GM21786 (cell line): ENCODE measurements around the gene SIK2.
A peak's percentile ranks its signal among the peaks of the same experiment; 100 is the strongest.
"Not testable (repeated sequence)": the region's sequence is repeated elsewhere in the genome, so short reads cannot be mapped to it uniquely, and the experiment has no call there.

Experiments used
- ATAC-seq: cut with Tn5 transposase; IDR thresholded peaks from one replicate; pipeline ENCODE4 v1.9.1; 2021; ENCODE audit not compliant: unreplicated experiment

SIK2 gene

DNA sequence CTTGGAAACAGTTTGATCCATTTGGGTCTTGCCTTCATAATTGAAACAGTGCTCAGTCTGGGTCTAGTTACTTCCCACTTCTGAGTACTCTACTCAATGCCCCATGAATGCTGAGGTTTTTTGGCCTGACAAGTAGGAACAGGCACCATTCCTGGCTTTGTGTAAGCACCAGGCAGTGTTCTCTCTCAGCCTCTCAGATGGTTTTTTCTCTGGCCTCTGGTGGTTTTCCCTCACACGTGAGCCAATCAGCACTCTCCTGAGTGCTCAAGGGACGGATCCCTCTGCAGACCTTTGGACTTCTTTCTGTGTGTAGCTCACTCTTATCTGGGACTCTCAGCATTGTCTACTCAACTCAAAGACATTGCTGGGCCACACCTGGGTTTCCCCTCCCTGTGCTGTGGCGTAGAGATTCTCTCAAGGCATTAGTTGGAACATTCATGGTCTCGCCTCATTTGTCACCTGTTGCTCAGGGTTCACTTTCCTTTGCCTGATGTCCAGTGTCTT lies 21.3 kb downstream of the SIK2 start:
- ATAC-seq, result peak; percentile 95

DNA sequence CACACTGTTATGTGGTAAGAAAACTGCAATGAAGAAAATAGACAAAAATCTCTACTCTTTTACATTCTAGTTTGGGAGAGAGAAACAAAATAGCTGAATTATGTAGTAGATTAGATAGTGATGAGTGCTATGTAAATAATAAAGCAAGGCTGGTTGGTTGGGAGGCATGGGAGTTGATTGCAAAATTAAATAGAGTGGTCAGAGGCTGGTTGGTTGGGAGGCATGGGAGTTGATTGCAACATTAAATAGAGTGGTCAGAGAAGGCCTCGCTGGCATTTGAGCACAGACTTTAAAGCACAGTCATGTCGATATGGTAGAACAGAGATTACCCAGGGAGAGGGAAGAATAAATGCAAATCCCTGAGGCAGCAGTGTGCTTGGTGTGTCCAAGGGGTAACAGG lies 22.4 kb downstream of the SIK2 start:
- no peak for ATAC-seq

DNA sequence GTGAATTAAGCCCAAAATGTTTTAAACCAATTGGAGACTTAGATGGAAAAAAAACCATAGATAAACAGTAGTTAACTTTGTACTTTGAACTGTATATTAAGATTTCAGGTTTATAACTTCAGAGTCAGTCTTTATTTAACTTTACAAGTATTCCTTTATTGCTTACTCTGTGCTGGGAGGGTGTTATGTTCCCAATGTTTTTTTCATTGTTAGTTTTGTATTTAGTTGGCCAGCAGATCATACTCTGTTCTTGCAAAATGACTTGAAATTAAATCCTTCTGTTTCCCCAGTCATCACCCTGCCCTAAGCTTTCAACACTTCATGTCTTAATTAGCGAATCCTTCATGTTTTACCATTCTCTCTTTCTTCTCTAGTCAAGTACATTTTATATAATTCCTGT lies 25.3 kb downstream of the SIK2 start:
- ATAC-seq, result no peak

DNA sequence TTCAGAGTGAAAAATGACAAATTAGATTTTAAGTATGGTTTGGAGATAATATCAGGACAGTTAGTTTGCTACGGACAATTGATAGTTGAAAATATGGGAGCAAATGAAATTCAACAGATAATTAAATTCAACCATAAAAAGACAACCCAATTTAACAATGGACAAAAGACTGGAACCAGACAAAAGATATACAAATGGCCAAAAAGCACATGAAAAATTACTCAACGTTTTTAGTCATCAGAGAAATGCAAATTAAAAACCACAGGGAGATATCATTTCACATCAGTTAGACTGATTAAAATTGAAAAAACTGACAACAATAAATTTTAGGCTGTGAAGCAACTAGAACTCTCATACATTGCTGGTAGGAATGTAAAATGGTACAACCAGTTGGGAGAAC lies 27.2 kb downstream of the SIK2 start:
- no peak for ATAC-seq

DNA sequence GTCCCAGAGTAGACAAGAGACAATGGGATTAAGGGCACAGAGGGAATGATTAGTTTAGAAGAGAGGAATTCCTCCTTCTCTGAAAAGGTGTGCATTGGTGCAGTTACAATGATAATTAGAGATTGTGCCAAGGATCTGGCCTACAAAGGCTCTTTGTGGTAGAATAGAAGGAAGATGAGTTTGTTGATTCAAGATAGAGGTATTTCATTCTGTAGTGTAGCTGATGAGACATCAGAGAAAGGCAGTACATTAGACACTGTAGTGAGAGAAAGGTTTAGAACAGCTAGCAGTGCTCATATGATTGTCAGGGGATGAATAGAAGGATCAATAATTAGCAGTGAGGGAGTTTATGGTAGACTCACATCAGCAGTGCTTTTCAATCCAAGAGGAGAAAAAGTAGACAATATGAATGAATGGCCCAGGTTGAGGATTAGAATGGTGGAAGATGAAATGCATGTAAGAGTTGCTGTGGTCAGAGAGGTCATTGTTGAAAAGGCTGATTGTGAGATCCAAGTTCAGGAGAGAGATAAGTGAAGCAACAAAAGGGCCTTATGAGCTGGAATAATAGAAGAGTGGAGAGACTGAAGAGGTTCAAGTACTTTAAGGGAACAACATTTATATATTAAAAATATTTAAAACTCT lies 28.9 kb downstream of the SIK2 start:
- peak; percentile 22 for ATAC-seq

DNA sequence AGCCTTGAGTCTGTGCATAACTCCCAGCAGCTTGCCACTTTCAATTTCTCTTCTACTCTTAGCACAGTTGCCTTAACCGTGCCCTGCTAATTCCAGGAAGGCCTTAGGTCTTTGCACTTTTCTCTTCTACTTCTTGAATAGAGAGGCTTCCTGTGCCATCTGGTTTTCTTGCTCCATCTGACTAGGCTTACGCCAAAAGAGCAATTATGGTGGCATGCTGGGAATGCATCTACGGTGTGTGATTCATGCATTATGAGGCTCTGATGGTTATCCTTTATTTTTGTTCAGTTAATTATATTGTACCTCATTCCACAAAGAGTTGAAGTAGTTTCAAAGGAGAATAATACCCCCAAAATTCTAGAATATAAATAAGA lies 29.4 kb downstream of the SIK2 start:
- ATAC-seq, result peak; percentile 45

DNA sequence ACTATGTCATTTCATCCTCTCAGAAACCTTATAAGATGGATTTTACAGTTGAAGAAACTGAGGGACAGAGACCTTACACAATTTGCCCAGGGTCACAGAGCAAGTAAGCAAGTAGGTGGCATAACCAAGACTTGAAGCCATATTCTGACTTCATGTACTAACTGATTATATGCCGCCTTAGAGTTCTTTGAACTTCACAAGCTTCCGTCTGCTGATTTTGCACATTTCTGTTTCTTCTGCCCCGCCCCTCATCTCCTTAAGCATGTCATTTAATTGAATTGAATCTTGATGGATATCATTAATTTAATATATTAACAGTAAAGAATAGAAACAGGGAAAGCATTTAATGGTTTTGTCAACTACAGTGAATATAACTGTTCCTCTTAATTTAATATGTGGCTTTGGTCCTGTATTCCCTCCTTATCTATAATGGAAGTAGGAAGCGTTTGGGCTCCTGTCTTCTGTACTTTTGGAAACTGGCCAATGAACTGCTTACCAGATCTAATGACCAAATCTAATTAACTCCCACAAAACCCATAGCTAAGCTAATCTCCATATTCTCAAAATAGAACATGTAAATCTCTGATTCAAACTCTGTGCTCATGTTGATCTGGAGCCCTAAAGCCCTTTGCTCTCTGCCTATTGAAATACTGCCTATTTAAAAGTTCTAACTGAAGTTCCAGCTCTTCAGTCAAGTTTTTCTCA lies 30.4 kb downstream of the SIK2 start:
- no peak for ATAC-seq

DNA sequence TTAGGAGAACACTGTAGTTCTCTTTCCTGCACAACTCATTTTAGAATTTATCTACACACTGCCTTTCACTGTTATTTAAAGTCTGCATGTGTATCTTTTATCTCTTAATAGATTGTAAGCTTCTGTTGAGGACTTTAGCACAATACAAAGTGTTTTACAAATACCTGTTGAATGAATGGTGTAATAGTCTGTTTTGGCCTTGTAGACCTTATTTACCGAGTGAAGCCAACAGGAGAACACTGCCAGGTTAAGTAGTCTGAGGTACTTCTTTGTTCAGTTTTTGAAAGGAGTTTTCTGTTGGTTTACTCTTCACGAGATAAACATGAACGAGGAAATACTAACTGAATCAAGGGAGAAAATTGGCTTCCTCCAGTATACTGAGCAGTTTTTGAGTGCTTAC lies 31.0 kb downstream of the SIK2 start:
- no peak for ATAC-seq

DNA sequence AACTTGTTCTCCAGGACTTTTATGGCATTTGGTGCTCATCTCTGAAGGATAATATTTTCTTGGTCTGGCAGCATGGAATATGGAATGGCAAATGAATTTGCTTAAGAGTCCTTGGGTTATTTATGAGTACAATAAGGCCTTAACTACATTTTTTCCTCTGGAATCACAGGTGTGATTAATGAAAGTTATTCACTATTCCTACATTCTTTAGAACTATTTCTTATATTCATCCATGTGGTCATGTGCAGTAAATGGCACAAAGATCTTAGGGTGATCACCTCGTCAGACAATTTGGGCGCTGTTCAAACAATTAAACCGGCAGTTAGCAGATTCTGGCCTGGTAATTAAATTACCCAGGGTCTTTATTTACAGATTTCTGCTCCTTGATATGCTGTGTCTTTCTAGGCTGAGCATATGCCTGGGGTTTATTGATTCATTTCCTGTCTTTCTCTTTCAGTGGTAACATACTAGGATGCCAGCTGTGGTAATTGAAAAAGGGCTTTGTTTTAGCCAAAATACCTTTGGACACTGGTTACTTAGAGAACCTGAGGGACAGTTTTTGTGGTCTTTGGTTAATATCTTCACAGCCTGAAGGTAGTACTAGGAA lies 31.6 kb downstream of the SIK2 start:
- no peak for ATAC-seq

DNA sequence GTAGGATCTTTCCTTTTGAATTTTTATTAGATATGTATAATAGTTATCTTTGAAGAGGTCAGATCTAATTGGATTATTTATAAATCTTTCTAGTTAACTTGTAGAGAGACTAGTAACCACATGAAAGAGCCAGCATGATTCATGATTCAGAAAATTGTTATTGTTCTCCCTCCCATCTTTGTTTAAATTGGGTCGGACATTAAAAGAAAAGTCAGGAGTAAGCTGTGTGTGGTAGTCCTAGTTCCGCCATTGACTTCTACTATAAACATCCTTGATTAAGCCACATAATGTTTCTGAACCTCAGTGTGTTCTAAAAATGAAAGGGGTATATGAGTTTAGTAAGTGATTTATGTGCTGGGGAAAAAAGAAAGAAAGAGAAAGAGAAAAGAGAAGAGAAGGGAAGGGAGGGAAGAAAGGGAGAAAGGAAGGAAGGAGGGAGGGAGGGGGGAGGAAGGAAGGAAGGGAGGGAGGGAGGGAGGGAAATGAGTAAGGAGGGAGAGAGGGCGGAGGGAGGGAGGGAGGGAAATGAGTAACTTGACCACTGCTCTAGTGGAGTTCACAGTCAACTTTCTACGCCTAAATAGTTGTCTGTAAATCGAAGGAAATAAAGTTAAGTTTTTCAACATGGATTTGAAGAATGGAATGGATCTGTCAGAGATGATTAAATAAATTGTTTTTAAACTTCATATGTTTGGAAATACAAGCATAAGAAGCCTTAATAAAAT lies 32.9 kb downstream of the SIK2 start:
- ATAC-seq, result no peak

DNA sequence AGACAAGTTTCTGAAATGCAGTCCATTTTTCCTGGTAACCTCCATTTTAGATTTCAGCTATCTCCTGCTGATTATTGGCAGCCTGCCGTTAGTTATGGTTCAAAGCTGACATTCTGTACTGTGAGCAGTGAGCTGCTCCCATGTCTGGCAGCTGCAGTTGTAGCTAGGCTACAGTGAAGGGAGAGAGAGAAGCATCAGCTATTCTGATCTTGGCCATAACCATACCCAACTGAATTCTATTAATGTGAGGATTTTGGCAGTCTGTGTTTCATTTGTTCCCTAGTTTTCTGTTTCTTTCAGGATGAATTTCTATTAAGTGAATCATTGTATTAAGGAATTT lies 33.4 kb downstream of the SIK2 start:
- ATAC-seq, result no peak

DNA sequence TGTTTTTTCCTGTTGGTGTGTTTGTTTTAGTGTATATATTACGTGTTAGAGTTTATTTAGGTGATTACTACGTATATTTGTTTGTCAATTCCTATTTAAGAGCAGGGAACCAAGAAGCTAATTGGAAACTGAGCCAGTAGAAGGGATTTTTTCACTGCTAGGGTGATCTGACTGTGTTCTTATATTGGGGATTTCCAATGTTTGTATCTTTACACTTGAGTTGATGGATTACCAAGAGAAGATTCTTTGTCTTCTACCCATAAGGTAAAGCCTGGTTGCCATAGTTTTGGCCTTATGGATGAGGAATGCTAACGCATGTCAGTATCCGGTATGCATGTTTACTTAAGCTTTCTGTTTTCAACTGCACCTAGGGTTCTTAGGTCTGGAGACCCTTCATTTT lies 35.6 kb downstream of the SIK2 start:
- ATAC-seq, result no peak

DNA sequence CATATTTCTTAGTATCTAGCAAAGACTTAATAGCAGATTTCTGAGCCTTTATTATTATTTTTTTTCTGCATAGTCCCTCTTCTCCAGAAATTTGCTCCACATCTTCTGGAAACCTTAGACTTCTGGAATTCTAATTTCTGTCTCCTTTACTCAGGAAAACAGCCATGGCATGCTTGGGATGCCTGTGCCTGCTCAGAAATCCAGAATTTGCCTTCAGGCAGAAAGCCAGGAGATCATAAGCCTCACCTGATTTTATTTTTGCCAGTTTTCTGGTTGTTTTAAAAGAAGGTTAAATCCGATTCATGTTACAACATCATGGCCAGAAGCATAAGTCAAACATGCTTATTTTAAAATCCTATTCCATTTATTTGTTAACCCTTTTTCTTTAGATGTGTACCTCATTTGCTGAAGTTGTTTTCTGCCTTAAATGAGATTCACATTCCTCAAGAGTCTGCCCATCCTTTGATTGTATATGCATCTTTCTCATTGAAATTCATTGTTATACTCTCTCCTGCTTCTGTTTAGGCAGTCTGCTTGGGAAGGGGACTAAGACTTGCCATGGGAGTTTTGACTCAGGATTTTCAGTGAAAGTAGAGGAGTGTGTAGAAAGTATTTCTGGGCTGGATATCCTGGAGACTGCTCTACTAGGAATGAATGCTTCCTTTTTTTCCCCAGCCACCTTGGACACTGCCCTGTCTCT lies 37.1 kb downstream of the SIK2 start:
- no peak for ATAC-seq

DNA sequence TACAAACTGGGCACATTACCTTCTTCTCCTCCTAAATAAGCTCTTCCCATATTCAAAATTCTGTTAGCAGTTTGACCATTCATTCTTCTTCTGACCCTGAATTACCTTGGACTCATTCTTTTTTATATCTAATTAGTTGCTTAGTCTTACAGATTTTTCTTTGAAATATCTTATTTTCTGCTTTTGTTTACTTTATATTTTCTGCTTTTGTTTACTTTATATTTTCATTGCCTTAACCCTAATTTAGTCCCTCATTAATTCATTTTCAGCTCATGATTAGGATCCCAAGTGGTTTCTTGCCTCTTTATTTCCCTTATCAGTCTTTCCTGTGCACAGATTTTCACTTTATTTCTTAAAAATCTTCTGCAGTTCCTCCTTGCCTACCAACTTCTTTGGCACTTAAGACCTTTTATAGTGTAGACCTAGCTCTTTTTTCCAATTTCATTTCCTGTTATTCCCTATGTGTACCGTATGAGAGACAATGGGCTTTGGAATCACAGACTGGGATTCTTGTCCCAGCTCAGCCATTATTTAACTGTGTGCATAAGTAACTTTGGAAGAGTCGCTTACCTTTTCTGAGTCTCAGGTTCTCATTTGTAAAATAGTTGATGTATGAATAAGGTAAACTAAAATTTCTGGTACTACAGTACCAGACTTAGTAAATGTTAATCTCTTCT lies 39.2 kb downstream of the SIK2 start:
- ATAC-seq, result no peak

DNA sequence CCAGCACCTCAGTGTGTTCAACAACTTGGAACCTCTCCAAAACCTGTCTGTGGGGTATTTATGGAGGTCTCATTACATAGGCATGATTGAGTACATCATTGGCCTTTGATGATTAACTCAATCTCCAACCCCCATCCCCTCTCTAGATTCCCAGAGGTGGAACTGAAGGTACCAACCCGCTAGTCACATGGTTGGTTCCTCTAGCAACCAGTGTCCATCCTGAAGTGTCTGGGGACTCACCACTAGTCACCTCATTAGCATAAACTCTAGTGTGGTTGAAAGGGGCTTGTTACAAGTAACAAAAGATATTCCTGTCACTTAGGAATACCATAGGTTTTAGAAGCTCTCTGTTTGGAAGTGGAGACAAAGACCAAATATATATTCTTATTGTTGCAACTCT lies 40.3 kb downstream of the SIK2 start:
- no peak for ATAC-seq

DNA sequence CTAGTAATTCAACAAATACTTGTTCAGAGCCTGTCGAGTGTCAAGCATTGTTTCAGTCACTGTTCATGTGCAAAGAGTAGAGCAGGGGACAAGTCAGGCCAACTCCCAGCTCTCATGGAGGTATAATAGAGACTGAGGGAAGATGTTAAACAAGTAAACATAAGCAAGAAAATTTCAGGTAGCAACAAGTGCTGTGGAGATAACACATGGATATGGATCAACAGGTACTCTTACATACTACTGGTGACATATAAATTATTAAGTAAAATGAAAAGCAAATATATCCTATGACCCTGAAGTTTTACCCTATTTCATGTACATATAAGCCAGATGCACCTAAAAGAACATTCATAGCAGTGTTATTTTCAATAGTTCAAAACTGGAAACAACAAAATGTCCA lies 42.7 kb downstream of the SIK2 start:
- no peak for ATAC-seq

DNA sequence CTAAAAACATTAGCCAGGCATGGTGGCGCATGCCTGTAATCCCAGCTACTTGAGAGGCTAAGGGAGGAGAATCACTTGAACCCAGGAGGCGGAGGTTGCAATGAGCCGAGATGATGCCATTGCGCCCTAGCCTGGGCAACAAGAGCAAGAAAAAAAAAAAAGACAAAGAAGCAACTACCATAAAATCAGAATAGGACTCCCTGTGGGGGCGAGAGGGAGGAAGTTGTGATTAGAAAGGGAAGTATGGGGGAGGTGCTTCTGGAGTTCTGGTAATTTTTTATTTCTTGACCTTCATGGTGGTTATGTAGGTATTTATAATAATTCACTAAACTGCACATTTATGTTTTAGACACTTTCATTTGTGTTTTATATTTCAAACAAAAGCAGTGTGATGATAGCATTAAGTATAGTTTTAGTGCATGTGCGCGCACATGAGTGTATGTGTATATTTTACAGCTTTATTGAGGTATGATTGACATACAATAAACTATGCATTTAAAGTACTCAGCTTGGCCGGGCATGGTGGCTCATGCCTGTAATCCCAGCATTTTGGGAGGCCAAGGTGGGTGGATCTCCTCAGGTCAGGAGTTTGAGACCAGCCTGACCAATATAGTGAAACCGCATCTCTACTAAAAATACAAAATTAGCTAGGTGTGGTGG lies 43.5 kb downstream of the SIK2 start:
- ATAC-seq, result no peak

DNA sequence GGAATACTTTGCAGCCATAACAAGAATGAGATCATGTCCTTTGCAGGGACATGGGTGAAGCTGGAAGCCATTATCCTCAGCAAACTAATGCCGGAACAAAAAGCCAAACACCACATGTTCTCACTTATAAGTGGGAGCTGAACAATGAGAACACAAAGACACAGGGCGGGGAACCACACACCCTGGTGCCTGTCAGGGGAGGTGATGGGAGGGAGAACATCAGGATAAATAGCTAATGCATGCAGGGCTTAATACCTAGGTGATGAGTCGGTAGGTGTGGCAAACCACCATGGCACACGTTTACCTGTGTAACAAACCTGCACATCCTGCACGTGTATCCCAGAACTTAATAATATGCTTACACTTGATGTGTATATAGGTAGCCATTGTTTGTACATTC lies 49.1 kb downstream of the SIK2 start:
- ATAC-seq, result not testable (repeated sequence)

DNA sequence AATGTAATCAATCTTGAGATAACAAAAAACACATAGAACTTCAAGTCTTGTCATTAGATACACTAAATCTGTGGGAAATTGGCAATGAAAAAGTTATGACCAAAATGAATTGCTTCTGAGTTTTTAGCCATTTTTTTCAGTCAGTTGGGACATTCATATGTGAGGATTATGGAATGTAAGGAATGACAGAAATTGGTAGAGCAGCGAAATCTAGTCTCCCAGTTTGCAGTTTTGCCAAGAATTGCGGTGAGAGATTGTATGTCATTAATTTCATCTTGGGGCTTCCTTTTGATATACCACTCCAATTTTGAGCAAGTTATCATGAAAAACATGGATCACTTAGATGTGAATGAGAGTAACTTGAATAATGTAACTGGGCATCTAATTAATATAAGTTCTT lies 49.9 kb downstream of the SIK2 start:
- no peak for ATAC-seq

DNA sequence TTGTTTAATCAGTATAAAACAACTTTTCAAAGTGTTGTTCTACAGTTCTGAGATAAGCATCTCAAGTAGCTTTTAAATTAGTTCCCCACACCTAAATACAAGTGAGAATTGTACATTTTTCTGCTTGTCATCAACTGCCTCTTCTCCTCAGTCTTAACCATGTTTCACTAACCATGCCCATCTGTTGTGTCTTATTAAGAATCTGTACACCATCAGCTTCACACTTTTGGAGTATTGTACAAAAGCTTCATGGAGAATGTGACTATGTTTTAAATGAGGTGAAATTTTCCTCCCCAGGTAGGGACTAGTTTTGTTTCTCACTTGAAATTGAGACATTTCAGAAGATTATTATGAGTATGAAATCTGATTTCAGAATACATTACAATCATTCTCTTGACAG lies 52.4 kb downstream of the SIK2 start:
- ATAC-seq, result no peak
